Measurements from ENCODE around the gene DDX4. TPM values are rescaled to one million over a fixed set of nuclear protein-coding genes. Genes with fewer than 3 reads are reported as not detected.
"Not testable (repeated sequence)": the region's sequence is repeated elsewhere in the genome, so short reads cannot be mapped to it uniquely, and the experiment has no call there.

The DDX4 gene
- total RNA-seq, 1 donor, result not detected

DNA sequence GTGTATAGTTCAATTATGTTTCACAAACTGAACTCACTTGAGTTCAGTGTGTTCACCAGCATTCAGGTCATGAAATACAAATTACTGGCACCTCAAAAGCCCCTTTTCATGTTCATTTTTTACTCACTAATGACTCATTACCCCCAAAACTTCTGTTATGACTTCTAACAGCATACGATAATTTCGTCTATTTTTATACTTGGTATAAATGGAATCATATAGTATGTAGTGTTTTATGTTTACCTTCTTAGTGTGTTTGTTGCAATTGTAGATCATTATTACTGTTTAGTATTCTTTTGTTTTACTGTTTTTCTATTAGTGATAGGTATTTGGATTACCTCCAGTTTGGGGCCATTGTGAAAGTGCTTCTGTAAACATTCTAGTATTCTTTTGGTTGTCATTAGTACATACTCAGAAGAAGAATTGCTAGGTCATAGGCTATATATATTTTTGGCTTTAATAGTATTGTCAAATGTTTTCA is 33.4 kb downstream of the DDX4 start:
- TF ChIP-seq, protein P1, sequence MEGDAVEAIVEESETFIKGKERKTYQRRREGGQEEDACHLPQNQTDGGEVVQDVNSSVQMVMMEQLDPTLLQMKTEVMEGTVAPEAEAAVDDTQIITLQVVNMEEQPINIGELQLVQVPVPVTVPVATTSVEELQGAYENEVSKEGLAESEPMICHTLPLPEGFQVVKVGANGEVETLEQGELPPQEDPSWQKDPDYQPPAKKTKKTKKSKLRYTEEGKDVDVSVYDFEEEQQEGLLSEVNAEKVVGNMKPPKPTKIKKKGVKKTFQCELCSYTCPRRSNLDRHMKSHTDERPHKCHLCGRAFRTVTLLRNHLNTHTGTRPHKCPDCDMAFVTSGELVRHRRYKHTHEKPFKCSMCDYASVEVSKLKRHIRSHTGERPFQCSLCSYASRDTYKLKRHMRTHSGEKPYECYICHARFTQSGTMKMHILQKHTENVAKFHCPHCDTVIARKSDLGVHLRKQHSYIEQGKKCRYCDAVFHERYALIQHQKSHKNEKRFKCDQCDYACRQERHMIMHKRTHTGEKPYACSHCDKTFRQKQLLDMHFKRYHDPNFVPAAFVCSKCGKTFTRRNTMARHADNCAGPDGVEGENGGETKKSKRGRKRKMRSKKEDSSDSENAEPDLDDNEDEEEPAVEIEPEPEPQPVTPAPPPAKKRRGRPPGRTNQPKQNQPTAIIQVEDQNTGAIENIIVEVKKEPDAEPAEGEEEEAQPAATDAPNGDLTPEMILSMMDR (IDR thresholded peaks at IDR 0.05; ENCODE audit: insufficient read depth, low read depth, low read length), result no peak
- H3K4me3 ChIP-seq (ENCODE audit: low read depth, low read length), result no peak overlapping the region
- no peak for DNase-seq (ENCODE audit: low read depth)

DNA sequence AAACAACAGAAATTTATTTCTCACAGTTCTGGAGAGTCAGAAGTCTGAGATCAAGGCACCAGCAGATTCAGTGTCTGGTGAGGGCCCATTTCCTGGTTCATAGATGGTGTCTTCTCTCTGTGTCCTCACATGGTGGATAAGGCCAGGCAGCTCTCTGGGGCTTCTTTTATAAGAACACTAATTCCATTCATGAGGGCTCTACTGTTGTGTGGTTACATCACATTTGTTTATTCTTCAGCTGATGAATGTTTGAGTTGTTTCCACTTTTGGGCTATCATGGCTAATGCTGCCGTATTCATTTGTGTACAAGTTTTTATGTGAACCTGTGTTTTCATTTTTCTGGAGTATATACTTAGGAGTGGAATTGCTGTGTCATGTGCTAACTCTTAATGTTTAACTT is 35.2 kb downstream of the DDX4 start:
- TF ChIP-seq, protein P1 (IDR thresholded peaks at IDR 0.05; ENCODE audit: insufficient read depth, low read depth, low read length), result no peak
- no peak overlapping the region for H3K4me3 ChIP-seq (ENCODE audit: low read depth, low read length)
- DNase-seq (ENCODE audit: low read depth), result peak; percentile 54

DNA sequence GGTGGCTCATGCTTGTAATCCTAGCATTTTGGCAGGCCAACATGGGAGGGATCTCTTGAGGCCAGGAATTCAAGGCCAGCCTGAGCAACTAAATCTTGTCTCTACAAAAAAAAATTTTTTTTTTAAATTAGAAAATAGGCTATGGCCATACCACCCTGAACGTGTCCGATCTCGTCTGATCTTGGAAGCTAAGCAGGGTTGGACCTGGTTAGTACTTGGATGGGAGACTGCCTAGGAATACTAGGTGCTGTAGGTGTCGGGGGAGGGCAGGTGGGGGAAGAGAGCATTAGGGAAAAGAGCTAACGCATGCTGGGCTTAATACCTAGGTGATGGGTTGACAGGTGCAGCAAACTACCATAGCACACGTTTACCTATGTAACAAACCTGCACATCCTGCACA is 39.5 kb downstream of the DDX4 start:
- no peak for DNase-seq (ENCODE audit: low read depth)
- no peak overlapping the region for H3K4me3 ChIP-seq (ENCODE audit: low read depth, low read length)

DNA sequence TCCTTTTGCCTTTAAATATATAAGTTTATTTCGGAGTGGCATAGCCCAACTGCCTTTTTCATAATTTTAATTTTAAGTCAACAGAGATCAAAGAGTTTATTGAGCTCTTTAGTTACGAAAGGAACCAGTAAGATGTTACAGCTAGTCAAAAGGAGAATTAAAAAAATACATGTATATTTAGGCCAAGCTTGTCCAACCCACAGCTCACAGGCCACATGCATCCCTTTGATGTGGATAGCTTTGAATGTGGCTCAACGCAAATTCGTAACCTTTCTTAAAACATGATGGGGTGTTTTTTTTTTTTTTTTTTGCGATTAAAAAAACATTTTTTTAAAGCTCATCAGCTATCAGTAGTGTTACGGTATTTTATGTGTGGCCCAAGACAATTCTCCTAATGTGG is 63.1 kb downstream of the DDX4 start:
- TF ChIP-seq, protein P1 (IDR thresholded peaks at IDR 0.05; ENCODE audit: insufficient read depth, low read depth, low read length), result no peak
- no peak overlapping the region for H3K4me3 ChIP-seq (ENCODE audit: low read depth, low read length)

More for the DNA sequence above, 39.5 kb downstream of the DDX4 start:
- TF ChIP-seq, protein P1 (IDR thresholded peaks at IDR 0.05; ENCODE audit: insufficient read depth, low read depth, low read length), result no peak

DNA sequence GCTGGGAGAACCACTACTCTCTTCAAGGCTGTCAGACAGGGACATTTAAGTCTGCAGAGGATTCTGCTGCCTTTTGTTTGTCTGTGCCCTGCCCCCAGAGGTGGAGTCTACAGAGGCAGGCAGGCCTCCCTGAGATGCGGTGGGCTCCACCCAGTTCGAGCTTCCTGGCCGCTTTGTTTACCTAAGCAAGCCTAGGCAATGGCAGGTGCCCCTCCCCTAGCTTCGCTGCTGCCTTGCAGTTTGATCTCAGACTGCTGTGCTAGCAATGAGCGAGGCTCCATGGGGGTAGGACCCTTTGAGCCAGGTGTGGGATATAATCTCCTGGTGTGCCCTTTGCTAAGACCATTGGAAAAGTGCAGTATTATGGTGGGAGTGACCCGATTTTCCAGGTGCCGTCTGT is 71.0 kb downstream of the DDX4 start:
- H3K4me3 ChIP-seq (ENCODE audit: low read depth, low read length); DNase-seq (ENCODE audit: low read depth): not testable (repeated sequence)

More for the DNA sequence above, 63.1 kb downstream of the DDX4 start:
- no peak for DNase-seq (ENCODE audit: low read depth)

DNA sequence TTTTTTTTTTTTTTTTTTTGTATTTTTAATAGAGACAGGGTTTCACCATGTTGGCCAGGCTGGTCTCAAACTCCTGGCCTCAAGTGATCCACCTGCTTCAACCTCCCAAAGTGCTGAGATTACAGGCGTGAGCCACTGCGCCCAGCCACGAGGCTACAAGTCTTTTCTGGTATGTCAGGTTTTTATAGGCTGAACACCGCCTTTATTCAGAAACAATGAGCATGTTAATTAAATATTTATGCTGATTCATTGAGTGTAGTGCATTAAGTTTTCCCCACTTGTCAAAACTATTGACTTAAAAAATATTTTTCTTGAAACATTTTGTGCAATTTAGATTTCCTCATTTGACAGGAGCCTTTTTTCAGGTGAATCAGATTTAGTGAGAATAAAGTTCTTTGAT is 78.1 kb downstream of the DDX4 start:
- DNase-seq (ENCODE audit: low read depth), result not testable (repeated sequence)

DNA sequence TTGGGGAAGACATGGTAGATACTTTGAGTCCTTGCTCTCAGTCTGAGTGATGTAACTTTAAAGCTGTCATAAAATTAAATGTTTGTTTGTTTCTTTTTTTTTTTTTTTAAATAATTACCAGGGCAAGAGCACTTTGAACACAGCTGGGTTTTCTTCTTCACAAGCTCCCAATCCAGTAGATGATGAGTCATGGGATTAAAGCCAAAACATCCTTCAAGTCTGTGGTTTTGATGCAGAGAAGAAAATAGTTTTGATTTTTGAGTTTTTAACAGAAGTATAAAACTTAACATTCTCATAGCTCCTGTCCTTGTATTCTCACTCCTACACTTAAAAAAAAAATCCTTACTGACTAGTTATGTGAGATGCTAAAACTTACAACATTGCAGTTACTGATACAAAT is 78.5 kb downstream of the DDX4 start:
- TF ChIP-seq, protein P1 (IDR thresholded peaks at IDR 0.05; ENCODE audit: insufficient read depth, low read depth, low read length), result no peak

More for the DNA sequence above, 78.1 kb downstream of the DDX4 start:
- H3K4me3 ChIP-seq (ENCODE audit: low read depth, low read length), result not testable (repeated sequence)

DNA sequence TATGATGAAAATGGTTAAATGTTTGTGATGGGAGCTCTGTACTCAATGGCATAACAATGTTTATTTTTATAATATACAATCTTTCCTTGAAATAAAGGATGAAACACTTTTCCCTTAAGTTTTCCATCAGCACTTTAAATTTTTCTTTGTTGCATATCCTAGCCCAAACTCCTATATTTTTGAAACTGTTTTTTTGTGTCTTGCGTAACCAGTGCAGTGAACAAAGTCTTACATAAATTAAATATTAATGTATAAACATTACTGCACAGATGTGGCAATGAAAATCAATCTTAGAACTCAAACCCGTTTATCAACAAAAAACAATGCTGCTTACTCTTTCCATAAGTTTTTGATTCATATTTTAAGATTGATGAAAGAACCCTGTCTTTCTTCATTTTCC is 79.2 kb downstream of the DDX4 start:
- H3K4me3 ChIP-seq (ENCODE audit: low read depth, low read length), result no peak overlapping the region
- DNase-seq (ENCODE audit: low read depth), result peak; percentile 54
- TF ChIP-seq, protein P1 (IDR thresholded peaks at IDR 0.05; ENCODE audit: insufficient read depth, low read depth, low read length), result no peak

More for the DNA sequence above, 78.5 kb downstream of the DDX4 start:
- H3K4me3 ChIP-seq (ENCODE audit: low read depth, low read length), result no peak overlapping the region
- DNase-seq (ENCODE audit: low read depth), result peak; percentile 94

All from fibroblast of villous mesenchyme (primary cell).